Mesothelial cell of epicardium (in vitro differentiated cells): ENCODE measurements around the gene TLX2. TPM values are rescaled to one million over a fixed set of nuclear protein-coding genes. Genes with fewer than 3 reads are reported as not detected.

ENCODE experiments used
- DNase-seq, 2 experiments: peaks; one replicate each; pipeline ENCODE4 v3.0.0; 2021; ENCODE audit warnings: low spot score in 2 of 2; ENCODE audit not compliant: unreplicated experiment in 2 of 2
- H3K27ac Mint-ChIP-seq: 2 replicates; pipeline ENCODE4 v1.8.0; 2021; ENCODE audit warnings: mixed read lengths
- H3K27me3 Mint-ChIP-seq: 2 replicates; pipeline ENCODE4 v1.8.0; 2021; ENCODE audit warnings: low read depth, mixed read lengths
- H3K36me3 Mint-ChIP-seq: 2 replicates; pipeline ENCODE4 v1.8.0; 2021; ENCODE audit warnings: mixed read lengths
- H3K4me1 Mint-ChIP-seq: 2 replicates; pipeline ENCODE4 v1.8.0; 2021; ENCODE audit warnings: mixed read lengths
- H3K4me3 Mint-ChIP-seq: 2 replicates; pipeline ENCODE4 v1.8.0; 2021; ENCODE audit warnings: mild to moderate bottlenecking, moderate library complexity, mixed read lengths
- H3K9me3 Mint-ChIP-seq: 2 replicates; pipeline ENCODE4 v1.8.0; 2021; ENCODE audit warnings: mixed read lengths
- CTCF ChIP-seq: fragments of 200-600 bp; sonication (generic); IDR thresholded peaks from one replicate; pipeline ENCODE4 v1.5.0; 2021; ENCODE audit warnings: antibody characterized with exemption; ENCODE audit not compliant: unreplicated experiment
- total RNA-seq: library from RNA; stranded (reverse); gene quantifications from 3 replicates; pipeline ENCODE4 v1.2.1, GENCODE V29; 2021

TLX2 gene
- total RNA-seq, 1 donor from 2014 or later: not detected

- Mint-ChIP-seq H3K4me1 (no peaks in the 10 kb centered on the region), H3K36me3 (peaks cover 3% of the 10 kb centered on the region)
These were observed 26.0 kb downstream of the TLX2 start for GRCh38 chr2:74540291-74540690.

GRCh38 chr2:74542978-74543377 is 28.7 kb downstream of the TLX2 start:
- no peak overlapping the region for H3K4me3 Mint-ChIP-seq
- H3K9me3 Mint-ChIP-seq: no peaks in the 10 kb centered on the region
- peaks cover 3% of the 10 kb centered on the region for H3K36me3 Mint-ChIP-seq
- H3K4me1 Mint-ChIP-seq: peaks cover under 1% of the 10 kb centered on the region
- no peak for TF ChIP-seq CTCF
- no peak overlapping the region for H3K27ac Mint-ChIP-seq
- DNase-seq: no peak
- H3K27me3 Mint-ChIP-seq: peaks cover 4% of the 10 kb centered on the region

More at GRCh38 chr2:74540291-74540690, 26.0 kb downstream of the TLX2 start:
- Mint-ChIP-seq H3K27ac (no peak overlapping the region), H3K9me3 (no peaks in the 10 kb centered on the region), H3K4me3 (no peak overlapping the region), H3K27me3 (no peaks in the 10 kb centered on the region)
- DNase-seq: no peak
- no peak for TF ChIP-seq CTCF

GRCh38 chr2:74544634-74545033 is 30.4 kb downstream of the TLX2 start:
- no peak for DNase-seq
- TF ChIP-seq CTCF: no peak
- peaks cover 10% of the 10 kb centered on the region for H3K4me1 Mint-ChIP-seq
- H3K27ac Mint-ChIP-seq: no peak overlapping the region
- H3K36me3 Mint-ChIP-seq: peaks cover 3% of the 10 kb centered on the region
- peaks cover 5% of the 10 kb centered on the region for H3K27me3 Mint-ChIP-seq
- H3K4me3 Mint-ChIP-seq: no peak overlapping the region
- no peaks in the 10 kb centered on the region for H3K9me3 Mint-ChIP-seq

GRCh38 chr2:74546004-74546403 is 31.8 kb downstream of the TLX2 start:
- TF ChIP-seq CTCF: no peak
- Mint-ChIP-seq H3K27ac (no peak overlapping the region), H3K36me3 (peaks cover 3% of the 10 kb centered on the region), H3K4me1 (peaks cover 17% of the 10 kb centered on the region), H3K4me3 (no peak overlapping the region), H3K27me3 (peaks cover 6% of the 10 kb centered on the region), H3K9me3 (no peaks in the 10 kb centered on the region)
- DNase-seq: no peak

GRCh38 chr2:74548285-74548899 is 34.1 kb downstream of the TLX2 start:
- TF ChIP-seq CTCF: no peak
- peaks cover 8% of the 10 kb centered on the region for H3K27me3 Mint-ChIP-seq

More at GRCh38 chr2:74548285-74548899, 34.1 kb downstream of the TLX2 start:
- Mint-ChIP-seq H3K4me3 (peak overlapping the region; percentile 76), H3K36me3 (no peaks in the 10 kb centered on the region), H3K9me3 (no peaks in the 10 kb centered on the region), H3K4me1 (peaks cover 24% of the 10 kb centered on the region), H3K27ac (peak overlapping the region; percentile 77)
- no peak for DNase-seq
